GM12872 (cell line): ENCODE data around the gene CTDSPL.

Experiments used
- TF ChIP-seq, protein P1 (sequence below): IDR thresholded peaks from 3 replicates; pipeline ENCODE4 v1.5.1; 2011; ENCODE audit warnings: low read depth, mild to moderate bottlenecking, low read length, moderate library complexity; ENCODE audit not compliant: insufficient read depth

The CTDSPL gene

DNA sequence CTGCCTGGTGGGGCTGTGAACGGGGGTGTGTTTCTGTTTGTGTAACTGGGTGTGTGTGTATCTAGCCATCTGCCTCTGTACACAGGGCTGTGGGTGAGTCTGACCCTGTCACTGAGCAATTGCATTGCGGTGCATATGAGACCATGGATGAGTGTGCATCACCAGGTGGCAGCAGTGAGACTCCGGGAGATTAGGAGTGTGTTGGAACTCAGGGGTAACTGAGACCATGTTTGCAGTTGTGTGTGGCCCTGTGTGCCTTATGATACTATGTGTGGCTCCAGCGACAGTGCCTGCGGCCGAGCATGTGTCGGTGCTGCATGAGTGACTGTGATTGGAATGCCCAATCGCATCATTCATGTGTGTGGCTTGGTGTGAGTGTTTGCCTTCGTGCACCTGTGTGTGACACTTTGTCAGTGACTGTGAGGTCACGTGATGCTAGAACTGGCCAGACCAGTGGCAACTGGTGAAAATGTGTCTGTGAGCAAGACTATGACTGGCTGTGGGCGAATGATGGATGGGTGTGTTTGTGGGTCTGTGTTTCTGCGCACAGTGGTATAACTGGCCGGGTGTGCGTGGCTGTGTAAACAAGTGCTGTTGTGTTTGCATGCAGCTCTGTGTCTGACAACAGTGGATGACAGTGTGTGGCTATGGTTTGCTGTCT is 142.9 kb downstream of the CTDSPL start:
- TF ChIP-seq, protein P1, sequence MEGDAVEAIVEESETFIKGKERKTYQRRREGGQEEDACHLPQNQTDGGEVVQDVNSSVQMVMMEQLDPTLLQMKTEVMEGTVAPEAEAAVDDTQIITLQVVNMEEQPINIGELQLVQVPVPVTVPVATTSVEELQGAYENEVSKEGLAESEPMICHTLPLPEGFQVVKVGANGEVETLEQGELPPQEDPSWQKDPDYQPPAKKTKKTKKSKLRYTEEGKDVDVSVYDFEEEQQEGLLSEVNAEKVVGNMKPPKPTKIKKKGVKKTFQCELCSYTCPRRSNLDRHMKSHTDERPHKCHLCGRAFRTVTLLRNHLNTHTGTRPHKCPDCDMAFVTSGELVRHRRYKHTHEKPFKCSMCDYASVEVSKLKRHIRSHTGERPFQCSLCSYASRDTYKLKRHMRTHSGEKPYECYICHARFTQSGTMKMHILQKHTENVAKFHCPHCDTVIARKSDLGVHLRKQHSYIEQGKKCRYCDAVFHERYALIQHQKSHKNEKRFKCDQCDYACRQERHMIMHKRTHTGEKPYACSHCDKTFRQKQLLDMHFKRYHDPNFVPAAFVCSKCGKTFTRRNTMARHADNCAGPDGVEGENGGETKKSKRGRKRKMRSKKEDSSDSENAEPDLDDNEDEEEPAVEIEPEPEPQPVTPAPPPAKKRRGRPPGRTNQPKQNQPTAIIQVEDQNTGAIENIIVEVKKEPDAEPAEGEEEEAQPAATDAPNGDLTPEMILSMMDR, result peak; percentile 76

DNA sequence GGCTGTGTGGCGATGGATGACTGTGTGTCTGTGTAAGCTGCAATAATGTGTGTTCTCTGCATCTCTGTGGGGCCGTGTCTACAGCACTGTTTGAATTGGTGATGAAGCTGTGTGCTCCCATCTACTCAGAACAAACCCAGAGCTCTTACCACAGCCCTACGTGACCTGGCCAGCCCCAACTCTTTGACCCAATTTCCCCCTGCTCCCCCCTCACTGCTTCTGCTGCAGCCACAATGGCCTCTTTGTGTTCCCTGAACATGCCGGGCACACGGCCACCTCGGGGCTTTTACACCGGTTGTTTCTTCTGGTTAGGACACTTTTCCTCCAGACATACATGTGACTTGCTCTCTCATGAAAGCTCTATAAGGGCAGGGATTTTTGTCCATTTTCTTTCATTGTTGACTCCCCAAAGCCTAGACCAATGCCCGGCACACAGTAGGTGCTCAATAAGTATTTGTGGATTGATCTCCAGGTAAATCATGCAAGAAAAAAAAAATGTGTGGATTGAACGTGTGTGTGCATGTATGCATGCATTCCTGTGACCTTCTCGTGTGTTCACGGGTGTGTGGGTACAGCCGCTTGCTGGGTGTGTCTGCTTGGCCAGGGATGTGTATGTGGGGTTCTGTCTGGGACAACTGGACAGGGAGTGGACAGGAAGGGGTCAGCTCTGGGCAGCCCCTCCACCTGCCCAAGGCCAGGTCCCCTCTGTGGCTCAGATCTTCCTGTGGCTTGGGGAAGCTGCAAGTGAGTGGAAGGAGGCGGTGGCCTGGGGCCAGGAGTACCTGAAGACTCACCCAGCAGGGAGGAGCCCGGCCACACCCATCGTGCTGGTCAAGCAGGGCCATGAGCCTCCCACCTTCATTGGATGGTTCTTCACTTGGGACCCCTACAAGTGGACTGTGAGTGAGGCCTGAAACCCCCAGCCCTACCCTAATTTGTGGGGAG is 143.7 kb downstream of the CTDSPL start:
- TF ChIP-seq, protein P1, result no peak

DNA sequence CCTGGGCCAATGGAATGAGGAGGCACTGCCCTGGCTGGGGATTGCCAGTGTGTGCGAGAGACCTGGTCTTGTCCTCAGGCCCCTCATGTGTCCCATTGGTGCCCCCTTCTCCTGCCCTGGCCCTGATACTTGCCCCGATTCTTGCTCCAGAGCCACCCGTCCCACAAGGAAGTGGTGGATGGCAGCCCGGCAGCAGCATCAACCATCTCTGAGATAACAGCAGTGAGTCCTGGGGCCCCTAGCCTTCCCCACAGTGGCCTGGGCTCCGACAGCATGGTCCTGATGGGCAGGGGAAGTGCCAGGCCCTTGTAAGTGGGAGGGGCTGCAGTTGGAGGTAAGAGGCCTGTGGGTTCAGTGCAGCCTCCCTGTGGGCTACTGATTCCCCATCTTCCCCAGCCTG is 144.4 kb downstream of the CTDSPL start:
- TF ChIP-seq, protein P1, result no peak

DNA sequence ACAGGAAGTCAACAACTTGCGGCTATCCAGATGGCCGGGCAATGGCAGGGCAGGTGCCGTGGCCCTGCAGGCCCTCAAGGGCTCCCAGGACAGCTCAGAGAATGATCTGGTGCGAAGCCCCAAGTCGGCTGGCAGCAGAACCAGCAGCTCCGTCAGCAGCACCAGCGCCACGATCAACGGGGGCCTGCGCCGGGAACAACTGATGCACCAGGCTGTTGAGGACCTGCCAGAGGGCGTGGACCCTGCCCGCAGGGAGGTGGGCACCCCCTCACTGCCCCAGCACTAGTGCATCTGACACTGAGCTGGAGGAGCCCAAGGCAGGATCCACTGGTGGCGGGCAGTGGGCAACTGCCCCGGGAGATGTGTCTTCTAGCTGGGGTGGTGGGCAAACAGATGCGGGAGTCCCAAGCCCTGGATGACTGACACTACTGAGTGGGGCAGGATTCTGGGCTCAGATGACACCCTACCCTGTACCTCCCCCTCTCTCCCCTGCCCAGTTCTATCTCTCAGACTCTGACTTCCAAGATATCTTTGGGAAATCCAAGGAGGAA is 144.8 kb downstream of the CTDSPL start:
- TF ChIP-seq, protein P1, result no peak

DNA sequence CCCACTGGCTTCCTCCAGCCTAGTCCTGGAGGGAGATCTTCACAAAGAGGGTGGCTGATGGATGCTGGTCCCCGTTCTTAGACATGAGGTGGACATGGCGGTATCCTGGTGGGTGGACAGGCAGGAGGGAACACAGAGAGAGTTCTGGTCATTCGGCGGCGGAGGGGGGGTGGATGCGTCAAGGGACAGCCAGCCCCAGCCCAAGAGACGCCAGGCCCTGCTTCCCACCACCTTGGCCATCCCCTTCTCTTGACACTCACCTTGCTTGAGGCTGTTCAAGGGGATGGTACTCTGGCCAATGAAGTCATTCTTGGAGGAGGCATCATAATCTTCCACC is 146.0 kb downstream of the CTDSPL start:
- TF ChIP-seq, protein P1, result no peak

DNA sequence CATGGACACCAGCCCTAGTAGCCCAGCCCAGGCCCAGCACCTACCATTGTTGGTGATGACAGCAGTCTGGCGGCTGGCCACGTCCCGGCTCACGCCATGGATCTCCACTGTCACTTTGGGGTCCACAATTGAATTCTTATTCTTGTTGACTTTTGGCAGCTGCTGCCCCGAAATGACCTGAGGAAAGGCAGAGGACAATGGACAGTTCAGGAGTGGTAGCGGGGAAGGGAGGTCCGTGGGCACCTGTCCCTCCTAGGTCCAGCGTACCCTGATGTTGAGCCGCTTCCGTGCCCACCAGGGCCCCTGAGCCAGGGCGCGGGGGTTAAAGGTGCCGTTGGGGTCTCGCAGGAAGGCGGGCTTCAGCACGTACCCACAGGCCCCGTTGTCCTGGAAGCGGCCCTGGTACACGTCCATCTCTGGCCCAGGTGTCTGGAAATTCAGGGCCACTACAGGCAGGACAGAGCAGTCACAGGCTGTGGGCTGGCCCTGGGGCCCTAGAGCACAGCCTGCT is 146.6 kb downstream of the CTDSPL start:
- TF ChIP-seq, protein P1, result no peak

DNA sequence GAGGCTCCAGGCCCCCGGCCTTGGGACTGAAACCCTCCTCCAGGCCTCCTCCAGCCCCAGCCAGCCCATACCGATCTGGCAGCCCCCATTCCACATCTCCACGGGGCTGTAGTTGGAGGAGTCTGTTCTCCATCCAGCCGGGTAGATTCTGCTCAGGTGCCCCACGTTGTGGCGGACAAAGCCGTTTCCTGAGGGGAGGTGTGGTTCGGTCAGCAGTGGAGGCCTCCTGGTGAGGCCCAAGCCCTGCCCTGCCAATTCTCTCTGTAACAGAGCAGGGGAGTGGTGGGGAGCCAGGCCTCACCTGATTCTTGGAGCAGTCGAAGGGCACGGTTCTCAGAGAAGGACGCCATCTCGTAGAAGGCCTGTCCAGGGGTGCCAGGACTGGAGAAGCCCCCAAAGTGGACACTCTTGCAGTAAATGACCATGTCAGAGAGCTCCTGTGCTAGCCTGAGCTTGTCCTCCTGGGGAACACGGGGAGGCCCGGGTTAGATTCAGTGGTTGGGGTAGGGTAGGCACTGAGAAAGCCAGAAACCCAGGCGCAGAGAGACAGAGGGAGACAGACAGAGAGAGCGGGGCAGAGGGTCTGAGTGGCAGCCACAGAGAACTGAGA is 147.4 kb downstream of the CTDSPL start:
- TF ChIP-seq, protein P1, result no peak
